ENCODE data around the gene RAB31.

The RAB31 gene

DNA sequence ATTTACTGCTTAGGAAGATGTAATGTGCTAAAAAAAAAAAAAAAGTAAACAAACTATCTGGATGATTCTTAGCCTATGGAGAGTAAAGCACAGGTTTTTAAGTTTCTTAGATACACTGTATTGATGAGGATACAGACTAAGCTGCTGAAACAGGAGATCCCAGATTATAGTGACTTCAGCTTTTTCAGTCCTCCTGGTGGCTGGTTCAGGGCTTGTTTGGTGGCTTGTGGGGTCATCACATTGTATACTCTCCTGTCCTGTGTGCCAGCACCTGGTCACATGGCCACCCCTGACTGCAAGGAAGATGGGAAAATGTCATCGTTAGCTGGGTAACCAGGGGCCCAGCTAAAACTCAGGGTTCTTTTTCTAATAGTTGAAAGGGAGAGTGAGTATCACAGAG, 31.4 kb downstream of the RAB31 start:
- DNase-seq: no peak

GRCh38 chr18:9740071-9740470, 32.0 kb downstream of the RAB31 start:
- no peak for DNase-seq

DNA sequence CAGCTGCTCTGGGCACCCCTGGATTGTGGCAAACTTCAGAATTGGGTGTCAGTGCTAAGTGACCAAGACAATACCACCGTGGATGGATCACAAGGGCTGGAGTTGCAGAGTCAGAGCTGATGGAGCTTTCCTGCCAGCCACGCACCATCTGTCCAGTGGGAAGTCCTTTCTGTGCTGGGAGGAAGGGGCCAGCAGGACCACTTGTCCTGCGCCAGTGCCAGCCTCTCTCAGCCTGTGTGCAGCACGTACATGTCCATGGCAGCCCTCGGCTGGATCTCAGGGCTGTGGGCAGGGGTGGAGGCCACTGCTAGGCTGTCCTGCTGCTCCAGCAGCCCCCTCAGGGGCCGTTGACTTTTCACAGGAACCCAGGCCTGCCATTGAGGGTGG, 33.3 kb downstream of the RAB31 start:
- no peak for DNase-seq

DNA sequence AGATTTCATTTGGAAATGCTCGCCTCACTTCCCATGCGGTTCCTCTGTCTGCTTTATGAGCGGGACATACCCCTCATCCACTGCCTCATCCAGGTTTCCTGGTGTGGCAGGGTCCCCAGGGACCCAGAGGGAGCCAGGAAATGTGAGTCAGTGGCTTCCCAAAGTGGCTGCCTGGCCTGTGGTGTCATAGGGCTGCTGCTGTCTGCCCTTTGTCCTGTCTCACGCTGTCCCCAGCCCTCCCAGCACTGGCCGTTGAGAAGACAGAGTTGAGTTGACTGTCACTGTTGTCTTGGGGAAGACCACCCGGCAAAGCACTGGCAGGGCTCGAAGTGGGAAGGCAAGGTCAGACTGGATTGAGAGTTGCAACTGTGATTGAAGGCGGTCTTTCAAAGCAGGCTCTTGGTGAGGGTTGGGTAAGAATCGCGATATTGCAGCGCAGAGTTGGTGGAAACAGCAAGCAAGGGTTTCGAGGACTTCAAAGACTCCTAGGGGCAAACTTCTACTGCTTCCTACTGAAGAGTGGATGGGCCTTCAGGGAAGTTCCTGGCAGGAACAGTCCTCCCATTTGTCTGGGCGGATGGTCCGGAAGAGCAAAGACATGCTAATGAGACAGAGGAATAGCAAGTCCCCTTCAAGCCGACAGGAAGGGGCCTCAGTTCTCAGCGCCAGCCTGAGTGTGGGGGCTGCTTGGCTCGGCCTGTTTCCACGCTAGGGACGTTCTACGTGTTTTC, 33.9 kb downstream of the RAB31 start:
- DNase-seq: no peak

- DNase-seq: no peak
Observed at GRCh38 chr18:9742524-9743131, 34.5 kb downstream of the RAB31 start.

DNA sequence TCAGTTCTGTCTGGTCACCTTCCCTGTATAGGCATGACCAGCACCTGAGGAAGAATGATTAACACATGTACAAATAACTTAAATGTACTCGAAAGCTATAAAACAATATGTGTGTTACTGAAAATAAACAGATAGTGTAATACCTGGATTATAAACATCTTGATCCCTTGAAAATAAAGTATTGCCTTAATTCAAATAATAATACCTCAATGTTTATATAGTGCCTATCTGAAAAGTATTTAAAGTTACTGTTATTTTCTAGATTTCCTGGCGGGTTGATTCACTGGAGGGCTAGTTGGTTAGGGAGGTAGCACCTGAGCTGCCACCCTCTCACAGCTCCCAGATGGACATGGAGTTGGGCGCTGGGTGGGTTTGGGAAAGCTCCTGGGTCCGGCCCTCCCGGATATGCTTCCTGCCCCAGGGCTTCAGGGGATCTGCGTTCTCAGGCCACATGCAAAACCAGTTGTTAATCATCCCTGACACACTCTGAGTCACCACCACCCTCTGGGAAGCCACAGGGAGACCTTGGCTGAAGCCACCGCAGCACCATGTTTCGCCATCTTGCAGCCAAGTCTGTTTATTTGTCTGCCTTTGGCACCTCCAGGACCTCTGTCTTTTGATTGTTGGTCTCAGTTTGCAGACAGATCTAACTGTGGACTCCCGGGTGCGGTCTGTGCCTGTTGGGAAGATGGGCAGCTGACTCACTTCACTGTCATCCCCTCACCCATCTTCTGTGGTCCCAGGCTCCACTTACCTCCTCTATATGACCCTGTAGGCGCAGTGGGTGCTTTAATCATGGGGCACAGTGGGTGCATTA, 35.3 kb downstream of the RAB31 start:
- no peak for DNase-seq

DNA sequence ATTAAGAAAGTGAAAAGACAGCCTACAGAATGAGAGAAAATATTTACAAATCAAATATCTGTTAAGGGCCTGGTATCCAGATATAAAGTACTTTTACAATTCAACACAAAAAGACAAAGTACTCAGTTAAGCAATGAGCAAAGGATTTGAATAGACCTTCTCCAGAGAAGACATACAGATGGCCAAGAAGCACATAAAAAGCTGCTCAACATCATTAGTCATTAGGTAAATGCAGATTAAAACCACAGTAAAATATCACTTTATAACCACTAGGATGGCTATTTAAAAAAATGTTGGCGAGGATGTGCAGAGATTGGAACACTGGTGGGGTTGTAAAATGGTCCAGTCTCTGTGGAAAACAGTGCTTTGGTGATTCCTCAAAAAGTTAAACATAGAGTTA, 38.9 kb downstream of the RAB31 start:
- DNase-seq: no peak

DNA sequence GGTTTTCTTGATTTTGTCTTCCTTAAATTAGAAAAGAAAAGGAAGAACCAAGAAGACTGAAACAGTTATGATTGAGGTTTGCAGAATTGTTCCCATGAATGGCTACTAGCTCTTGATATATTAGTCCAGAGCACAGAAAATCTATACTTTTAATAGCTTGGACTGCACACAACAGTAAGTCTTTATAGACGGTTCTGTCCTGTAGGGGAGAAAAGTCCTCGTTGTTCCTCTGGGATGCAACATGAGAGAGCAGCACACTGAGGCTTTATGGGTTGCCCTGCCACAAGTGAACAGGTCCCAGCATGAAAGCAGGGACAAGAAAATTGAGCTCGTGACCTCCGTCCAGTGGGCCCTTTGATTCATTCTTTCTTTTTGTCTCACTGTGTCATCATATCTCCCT, 41.5 kb downstream of the RAB31 start:
- DNase-seq: no peak

GRCh38 chr18:9750112-9750511, 42.0 kb downstream of the RAB31 start:
- DNase-seq: no peak

DNA sequence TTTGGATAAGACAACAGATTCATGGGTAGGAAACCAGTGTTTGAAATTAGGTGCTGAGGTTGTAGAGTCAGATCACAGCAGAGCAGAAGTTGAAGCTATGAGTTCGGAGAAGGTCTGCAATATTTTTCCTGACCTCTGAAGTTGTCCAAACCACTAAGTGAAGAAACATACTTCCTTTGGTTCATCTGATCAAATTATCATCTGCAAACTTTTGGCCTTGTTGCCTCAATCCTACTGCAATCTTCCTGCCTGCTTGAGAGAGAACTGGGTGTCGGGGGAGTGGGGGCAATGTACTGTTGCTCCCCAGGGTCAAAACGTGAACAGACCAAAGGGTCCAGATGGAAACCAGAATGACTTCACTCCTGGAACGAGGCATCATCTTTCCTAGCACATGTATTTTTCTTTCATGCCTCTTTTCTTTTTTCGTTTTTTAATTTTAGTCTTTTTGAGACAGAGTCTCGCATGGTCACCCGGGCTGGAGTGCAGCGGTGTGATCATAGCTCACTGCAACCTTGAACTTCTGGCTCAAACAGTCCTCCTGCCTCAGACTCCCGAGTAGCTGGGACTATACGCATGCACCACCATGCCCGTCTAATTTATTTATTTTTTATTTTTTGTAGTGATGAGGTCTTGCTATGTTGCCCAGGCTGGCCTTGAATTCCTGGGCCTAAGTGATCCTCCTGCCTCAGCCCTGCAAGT, 42.7 kb downstream of the RAB31 start:
- DNase-seq: no peak

DNA sequence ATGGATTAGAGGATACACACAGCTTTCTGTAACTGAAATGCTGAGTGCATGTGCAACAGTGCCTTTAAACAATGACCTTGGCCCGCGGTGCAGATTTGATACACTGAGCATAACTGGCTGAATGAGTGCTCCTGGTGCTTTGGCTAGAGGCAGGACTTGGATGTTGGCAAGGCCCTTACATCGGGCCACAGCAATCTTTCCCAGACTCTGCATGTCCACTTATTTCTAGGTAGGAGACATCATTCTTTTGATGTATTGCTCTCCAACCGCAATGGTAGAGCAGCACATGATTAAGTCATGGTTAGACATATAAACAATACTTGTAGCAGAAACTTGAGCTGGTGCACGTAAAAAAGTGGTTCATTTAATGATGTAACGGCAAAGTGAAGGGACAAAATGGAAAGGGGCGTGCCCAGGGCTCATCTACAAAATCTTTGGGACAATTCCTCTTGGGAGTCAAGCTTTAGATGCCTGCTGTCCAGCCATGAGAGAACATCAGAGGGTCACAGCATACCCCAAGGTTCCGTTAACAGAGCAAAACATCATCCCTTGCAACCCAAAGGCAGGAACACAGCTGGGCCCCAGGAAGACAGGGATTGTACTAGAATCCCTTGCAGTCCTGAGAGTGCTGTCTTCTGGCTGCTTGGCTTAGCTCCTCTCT, 43.4 kb downstream of the RAB31 start:
- no peak for DNase-seq

GRCh38 chr18:9753846-9754245, 45.7 kb downstream of the RAB31 start:
- no peak for DNase-seq

GRCh38 chr18:9755110-9755509, 47.0 kb downstream of the RAB31 start:
- no peak for DNase-seq

GRCh38 chr18:9755615-9756014, 47.5 kb downstream of the RAB31 start:
- no peak for DNase-seq

DNA sequence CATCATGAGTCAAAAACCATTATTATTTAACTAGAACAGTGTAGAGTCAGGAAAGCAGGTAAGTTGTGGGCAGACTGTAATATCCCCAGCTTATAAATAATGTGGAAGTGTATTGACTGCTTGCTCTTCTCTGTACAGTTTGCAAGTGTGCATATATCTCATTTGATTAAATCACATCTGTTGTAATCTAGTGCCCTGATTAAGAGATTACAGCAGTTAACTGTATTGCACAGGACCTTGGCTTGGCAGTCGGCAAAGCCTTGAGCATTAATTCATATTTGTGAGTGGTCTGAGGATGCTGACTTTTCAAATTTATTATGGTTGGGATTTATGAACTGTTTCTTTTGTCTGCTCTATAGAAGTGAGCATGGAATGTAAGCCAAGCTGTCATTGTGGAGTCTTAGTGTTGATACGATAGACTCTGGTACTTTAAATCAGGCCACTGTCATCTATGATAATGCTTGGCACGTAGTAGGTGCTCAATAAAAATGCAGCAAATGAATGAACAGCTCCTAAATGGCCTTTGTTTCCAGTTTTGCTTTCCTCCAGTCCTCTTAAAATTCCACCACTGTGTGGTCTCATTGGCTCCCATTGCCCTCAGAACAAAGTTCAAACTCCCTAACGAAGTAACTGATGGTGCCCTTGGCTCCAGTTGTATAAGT, 48.3 kb downstream of the RAB31 start:
- no peak for DNase-seq

DNA sequence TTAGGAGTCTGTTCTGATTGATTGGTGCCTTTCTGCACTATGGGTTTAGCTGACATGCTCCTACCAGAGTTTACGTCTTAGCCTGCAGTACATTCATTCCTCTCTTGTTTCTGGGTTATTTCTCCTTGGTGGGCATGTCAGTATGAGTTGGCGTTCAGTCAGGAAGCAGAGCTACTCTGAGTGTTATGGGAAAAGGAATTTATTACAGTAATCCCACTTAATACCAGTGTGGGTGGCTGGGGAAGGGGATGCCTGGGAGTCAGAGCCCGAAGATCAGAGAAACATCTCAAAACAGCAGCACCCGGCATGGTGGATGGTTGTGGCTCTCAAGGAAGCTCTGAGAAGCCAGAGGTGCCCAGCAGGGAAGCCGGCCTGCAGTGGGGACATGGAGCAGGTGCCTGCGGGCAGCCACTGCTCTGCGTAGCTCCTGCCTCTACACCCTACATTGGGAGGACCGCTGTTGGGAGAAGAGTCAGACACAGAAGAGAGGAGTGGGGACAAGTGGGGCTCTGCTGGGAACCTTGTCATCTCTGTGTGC, 48.9 kb downstream of the RAB31 start:
- no peak for DNase-seq

DNA sequence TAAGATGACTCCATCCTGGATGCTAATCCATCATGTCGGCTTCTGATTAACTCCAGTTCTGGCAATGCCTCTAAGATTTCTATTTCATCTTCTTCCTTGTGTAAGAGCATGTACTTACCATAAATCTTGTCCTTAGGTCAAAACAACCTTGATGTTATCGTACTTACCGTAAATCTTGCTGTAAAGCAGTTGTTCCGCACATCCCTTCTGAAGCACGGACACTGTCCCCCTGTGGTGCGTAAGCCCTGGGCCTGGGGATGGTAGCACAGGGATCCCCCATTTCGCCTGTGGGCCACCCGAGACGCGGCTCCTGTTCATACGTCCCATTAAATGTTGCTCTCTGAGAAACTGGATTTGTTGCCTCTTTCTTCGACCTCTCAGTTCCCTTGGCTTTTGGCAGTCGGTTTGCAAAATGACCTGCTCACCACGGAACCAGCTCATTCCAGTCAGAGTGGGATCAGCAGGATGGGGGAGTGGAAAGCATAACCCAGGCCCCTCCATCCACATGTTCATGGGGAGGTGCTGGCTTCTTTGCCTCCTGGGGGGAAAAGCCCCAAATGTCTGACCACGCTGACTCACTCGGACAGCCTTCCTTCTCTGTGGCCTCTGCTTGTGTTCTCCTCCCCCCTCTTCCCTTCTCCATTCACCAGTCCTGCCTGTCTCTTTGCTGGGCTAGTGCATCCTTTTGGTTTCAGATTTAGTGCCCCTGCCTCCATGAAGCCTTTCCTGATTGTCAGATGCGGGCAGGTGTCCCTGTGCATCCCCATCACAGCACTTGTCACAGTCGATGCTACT, 49.9 kb downstream of the RAB31 start:
- DNase-seq: no peak

DNA sequence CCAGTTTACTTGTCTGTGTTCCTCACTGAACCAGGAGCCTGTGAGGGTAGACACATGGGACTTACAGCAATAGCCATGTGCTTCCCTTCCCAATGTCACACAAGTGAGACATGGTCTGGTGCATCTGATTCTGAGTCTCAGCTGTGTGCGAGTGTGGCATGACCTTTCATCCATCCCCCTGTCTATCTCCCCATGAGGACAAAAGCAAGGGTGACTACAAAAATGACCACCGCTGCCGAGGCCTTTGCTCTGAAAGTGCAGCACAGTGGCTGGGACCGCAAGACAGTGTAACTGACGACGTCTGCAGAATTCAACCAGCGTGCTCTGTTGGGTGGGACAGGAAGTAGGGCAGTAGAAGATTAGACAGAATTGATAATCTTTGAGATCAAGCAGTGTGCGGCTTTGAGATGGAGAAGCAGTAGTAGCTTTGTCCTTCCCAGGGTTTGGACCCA, 50.5 kb downstream of the RAB31 start:
- no peak for DNase-seq

DNA sequence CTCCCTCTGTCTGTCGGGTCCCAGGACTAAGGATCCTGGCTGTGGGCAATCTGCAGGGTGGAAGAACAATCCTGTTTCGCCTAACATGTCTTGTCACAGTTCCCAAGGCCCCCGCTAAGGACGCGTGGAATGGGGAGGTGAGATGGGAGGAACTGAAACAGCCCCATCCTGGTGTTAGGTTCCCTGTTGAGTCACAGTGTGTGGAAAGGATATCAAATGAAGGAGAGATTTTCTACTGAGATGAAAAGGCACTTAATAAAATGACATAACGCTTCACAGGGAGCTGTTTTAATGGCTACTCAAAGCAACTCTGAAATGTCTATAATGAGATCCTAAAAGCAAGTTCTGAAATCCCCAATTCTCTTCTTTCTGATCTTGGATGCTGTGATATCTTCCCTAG, 52.5 kb downstream of the RAB31 start:
- no peak for DNase-seq

DNA sequence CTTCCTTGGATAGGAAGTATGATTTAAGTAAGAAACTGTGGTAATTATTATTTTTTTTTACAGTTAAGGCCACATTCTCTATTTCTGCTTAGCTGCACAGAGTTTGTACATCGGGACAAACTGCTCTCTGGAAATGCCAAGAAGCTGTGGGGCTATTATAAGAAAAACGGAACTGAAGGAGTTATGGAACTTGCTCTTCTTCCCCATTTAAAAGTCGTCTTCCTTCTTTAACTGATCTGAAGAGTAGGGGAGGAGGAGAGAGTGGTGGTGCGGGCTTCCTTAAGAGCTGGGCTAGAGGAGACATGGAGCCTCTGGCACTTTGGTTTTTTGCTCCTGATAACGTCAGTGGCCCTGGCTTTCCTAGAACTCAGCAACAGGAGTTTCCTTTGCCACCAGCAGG, 54.4 kb downstream of the RAB31 start:
- no peak for DNase-seq

DNA sequence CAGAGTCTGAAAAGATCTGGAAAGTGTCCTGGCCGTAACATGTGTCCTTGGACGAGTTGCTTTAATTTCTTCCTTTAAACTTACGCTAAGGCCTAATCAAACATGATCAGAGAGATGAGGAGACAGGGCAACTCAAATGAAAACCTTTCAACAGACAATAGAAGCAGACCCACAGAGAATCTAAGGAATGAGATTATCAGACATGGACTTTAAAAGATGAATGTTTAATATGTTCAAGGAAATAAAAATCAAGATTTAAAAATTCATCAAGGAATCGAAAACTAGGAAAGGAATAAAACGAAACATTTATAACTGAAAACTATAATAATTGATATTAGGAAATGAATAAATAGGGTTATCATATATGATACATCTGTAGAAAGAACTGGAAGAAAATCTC, 55.1 kb downstream of the RAB31 start:
- no peak for DNase-seq

Measured in CD4-positive, alpha-beta T cell treated with Interleukin-10 for 1 hour (primary cell).